GM20431 (cell line): ENCODE measurements around the gene FAM210A.

Experiments used
- in situ Hi-C: fragments of 300-500 bp; cut with MseI, MboI; formaldehyde crosslinking; loops from one replicate; pipeline ENCODE4 v1.15.0; 2020; ENCODE audit warnings: low sequenced_read_pairs; ENCODE audit not compliant: unreplicated experiment

FAM210A gene

DNA sequence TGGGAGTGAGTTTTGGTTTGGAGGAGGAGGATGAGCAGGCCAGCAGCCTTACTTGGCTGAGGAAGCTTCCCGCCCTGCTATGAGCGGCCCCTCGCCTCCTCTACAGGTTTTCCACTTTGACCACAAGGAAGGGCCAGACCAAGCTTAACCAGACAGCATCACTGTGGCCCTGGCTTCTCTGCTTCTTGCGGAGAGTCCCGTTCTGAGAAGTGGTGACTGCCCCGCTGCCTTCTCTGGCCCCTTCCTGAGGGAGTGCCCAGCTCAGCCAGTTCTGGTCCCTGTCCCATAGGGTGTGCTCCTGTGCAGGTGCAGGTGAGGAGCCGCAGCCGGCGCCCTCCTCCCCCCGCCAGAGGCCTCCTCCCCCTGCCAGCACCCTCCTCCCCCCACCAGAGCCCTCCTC, 101.0 kb downstream of the FAM210A start:
- in situ Hi-C loops, result no loop called here

DNA sequence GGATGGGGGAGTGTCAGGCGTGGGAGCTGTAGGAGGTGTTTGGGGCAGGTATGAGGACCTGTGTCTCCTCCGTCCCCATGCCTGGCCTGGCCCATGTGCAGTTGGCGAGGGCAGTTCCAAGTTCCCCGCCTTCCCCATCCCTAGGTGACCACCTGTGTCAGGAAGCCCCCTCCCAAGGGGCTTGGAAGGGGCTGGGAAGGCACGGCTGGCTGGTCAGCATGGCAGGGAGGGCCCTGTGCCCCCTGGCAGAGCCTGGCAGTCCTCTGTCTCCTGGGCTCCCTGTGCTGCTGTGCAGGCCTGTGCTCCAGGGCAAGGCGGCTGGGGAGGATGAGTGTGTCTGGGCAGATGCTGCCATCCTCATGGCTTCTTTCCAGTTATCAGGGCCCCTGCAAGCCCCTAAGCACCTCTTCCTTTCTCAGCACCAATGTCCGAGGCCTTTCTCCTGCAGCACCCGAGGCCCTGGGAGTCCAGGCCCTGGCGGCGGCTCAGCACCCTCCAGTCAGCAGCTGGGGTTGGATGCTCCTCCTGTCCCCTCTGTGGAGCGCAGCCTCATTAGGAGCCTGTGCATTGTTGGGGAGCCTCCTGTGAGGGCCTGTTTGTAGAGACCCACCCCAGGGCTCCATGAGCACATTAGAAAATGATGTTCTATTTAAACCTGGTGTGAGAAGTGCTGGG, 101.7 kb downstream of the FAM210A start:
- in situ Hi-C loops, result no loop called here

DNA sequence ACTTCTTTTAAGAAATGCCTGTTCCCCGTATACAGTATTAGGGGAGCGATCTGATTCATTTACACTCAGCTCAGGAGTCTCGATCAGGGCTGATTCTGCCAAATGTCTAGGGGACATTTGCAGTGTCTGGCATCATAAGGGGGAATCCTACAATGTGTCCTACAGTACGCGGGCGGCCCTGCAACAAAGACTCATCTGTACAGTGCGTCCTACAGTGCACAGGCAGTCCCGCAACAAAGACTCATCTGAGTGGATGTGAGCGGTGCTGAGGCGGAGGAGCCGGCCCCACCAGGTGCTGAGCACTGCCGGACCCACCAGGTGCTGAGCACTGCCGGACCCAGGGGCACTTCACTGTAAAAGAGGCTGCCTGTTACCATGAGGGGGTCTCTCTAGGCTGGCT, 102.5 kb downstream of the FAM210A start:
- in situ Hi-C loops, result no loop called here

DNA sequence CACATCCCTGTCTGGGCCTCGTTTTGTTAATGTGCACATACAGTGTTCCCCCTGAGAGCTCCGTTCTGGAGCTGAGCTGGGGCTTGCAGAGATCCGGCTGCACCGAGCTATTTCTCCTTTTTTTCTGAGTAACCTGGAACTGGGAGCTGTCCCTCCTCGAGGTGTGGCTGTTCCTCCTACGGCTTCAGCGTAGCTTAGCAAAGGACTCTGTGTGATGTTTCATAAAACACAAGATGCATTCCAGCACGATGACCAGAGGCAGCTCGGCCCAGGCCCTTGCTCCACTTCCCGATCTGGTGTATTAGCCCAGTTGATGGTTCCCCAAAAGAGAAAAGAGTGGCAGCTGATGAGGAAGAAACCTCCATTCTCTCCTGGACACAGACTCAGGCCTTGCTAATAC, 103.0 kb downstream of the FAM210A start:
- in situ Hi-C loops, result no loop called here

GRCh38 chr18:13622751-13623150, 103.6 kb downstream of the FAM210A start:
- in situ Hi-C loops, result no loop called here

- in situ Hi-C loops, result no loop called here
Observed at GRCh38 chr18:13621886-13622619, 104.3 kb downstream of the FAM210A start.

- in situ Hi-C loops, result no loop called here
Observed at GRCh38 chr18:13621446-13621849, 104.9 kb downstream of the FAM210A start.

- in situ Hi-C loops, result no loop called here
Observed at GRCh38 chr18:13620818-13621445, 105.4 kb downstream of the FAM210A start.

DNA sequence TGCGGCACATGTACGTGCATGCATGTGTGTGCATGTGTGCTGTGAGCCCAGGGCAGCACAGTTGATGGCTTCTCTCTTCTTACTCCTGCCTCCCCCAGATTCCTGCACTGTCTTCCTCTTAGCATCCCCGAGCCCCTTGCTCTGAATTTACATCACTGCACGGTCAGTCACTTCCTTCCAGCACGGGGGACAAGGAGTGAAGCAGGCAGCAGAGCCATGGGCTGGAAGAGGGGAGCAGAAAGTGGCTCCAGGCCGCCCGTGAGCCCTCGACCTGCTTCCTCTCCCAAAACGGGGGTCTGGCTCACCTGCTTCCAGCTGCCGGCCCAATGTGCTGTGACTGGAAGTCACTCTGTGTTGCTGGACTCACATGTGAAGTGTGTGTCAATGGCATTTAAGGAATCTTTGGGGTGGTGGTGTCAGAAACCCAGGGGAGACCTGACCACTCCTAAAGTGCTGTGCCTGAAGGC, 106.1 kb downstream of the FAM210A start:
- in situ Hi-C loops, result no loop called here

- in situ Hi-C loops, result no loop called here
Observed at GRCh38 chr18:13619505-13620205, 106.7 kb downstream of the FAM210A start.

GRCh38 chr18:13618760-13619438, 107.5 kb downstream of the FAM210A start:
- in situ Hi-C loops, result no loop called here

DNA sequence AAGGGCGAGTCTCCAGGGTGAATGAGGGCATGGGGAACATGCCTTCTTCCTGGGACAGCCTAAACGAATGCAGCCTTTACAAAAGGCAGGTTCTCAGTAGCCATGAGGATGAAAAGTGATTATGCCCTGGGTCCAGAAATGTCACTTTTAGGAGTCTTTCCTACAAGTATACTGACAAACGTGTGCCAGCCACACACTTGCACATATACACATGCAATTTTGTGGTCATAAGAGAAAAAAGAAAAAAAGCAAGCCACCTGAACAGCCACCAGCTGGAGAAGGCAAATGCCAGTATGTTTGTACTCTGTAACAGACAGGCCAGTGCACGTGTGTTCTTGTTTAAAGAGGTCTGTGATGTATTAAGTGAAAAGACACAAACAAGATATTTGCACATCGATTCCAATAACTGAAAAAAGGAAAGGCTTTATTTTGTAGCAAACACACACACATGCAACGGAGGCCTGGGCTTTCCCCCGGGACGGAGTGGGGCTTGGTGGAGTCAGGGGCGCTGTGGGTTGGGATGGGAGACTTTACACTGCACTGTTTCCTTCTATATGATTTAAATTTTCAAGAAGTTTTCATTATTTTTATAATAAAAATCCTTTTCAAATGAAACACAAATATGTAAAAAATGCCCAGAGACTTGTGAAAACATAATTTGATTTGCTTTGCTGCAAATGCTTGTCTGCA, 108.4 kb downstream of the FAM210A start:
- in situ Hi-C loops, result no loop called here

GRCh38 chr18:13616525-13617035, 109.8 kb downstream of the FAM210A start:
- in situ Hi-C loops, result no loop called here

GRCh38 chr18:13616041-13616440, 110.3 kb downstream of the FAM210A start:
- in situ Hi-C loops, result no loop called here

DNA sequence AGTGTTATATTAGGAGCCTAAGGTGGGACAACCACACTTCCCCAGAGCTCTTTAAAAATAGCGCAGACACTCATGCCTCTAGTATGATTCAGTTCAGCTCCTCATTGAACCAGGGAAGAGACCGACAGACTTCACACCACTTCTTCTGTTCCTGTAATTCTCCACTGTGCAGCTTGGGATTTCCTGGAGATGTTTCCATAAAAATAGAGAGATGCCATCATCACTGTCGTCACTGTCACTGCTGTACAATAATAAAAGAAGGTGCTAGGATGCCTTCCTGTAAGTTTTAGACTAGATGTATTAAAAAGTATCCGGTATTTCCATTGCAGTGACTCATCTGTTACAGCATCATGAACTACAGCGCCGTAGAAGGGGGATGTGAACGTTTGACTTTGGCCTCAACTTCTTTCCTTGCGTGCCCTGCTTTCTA, 110.9 kb downstream of the FAM210A start:
- in situ Hi-C loops, result no loop called here

- in situ Hi-C loops, result no loop called here
Observed at GRCh38 chr18:13614641-13615288, 111.6 kb downstream of the FAM210A start.

DNA sequence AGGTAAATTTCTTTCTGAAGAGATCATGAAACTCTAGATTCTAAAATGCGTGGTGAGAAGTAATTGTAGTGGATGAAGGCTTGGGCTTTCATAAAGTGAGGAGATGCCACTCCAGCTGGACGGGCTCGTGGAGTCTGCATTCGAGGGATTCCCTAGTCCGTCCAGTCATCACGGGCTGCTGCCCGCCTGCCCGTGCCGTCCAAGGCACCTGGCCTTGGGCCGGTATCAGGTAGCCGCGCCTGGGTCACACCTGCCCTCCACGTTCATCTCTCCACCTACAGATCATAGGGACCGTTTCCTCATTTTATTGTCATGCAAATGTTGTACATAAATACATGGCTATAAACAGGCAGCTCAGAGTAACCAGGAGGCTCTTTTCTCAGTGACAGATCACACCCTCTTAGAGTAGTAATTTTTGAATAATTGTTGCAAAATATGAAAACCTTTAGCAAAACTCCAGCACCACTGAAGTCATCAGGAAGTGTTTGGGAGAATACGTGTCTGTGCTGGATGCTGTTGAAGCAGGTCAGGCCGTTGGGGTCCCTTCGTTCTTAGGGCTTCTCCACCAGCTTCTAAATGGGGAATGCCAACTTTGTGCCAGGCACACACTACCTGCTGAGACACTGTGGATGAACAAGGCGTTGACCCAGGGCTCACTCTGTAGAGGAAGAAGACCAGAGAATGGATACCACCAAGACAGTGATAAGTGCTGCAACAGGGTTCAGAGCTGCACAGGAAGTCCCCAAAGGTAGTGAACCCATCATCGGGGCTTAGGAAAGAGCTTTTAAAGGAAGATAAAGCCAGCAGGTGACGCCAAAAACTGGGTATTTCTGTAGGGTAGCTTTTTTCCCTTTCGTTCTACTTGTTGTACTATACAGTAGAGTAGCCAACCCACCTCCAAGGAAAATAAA, 112.5 kb downstream of the FAM210A start:
- in situ Hi-C loops, result no loop called here
